HG03442 (cell line): ENCODE data around the gene TPCN2.
"Not testable (repeated sequence)": the region's sequence is repeated elsewhere in the genome, so short reads cannot be mapped to it uniquely, and the experiment has no call there.

Experiments used
- ATAC-seq: cut with Tn5 transposase; IDR thresholded peaks from one replicate; pipeline ENCODE4 v1.9.1; 2021; ENCODE audit warnings: mild to moderate bottlenecking, moderate library complexity; ENCODE audit not compliant: unreplicated experiment

Gene TPCN2

GRCh38 chr11:69048694-69049489, at the start of gene TPCN2:
TSS of gene TPCN2 (plus strand) at chr11:69048932. CDS start at chr11:69048998, 66 bp downstream.
- peak; percentile 72 for ATAC-seq

- ATAC-seq = no peak
These were observed 49.5 kb upstream of the TPCN2 start for GRCh38 chr11:68999093-68999747.

GRCh38 chr11:68999748-69000355, 48.9 kb upstream of the TPCN2 start:
- not testable (repeated sequence) for ATAC-seq

GRCh38 chr11:69000391-69000790, 48.3 kb upstream of the TPCN2 start:
- ATAC-seq = no peak

GRCh38 chr11:69000831-69001242, 47.9 kb upstream of the TPCN2 start:
- no peak for ATAC-seq

- ATAC-seq = no peak
These were observed 47.3 kb upstream of the TPCN2 start for GRCh38 chr11:69001243-69002081.

- ATAC-seq = no peak
These were observed 46.6 kb upstream of the TPCN2 start for GRCh38 chr11:69002110-69002569.

- ATAC-seq = no peak
These were observed 46.0 kb upstream of the TPCN2 start for GRCh38 chr11:69002570-69003231.

GRCh38 chr11:69003301-69003865, 45.3 kb upstream of the TPCN2 start:
- no peak for ATAC-seq

- ATAC-seq = no peak
These were observed 44.8 kb upstream of the TPCN2 start for GRCh38 chr11:69003866-69004367.

GRCh38 chr11:69004411-69005182, 44.1 kb upstream of the TPCN2 start:
- ATAC-seq = no peak

GRCh38 chr11:69005183-69005630, 43.5 kb upstream of the TPCN2 start:
- no peak for ATAC-seq

GRCh38 chr11:69005631-69006368, 42.9 kb upstream of the TPCN2 start:
- ATAC-seq = no peak

- no peak for ATAC-seq
These were observed 41.9 kb upstream of the TPCN2 start for GRCh38 chr11:69006816-69007215.

GRCh38 chr11:69007975-69008381, 40.8 kb upstream of the TPCN2 start:
- no peak for ATAC-seq

GRCh38 chr11:69008737-69009440, 39.8 kb upstream of the TPCN2 start:
- no peak for ATAC-seq

- no peak for ATAC-seq
These were observed 39.1 kb upstream of the TPCN2 start for GRCh38 chr11:69009441-69010211.
